Nephron (organoid): ENCODE measurements around the gene OSGEP.

ENCODE experiments used
- H3K27ac Mint-ChIP-seq, 3 experiments: 2 replicates each; pipeline ENCODE4 v1.8.0; 2020; ENCODE audit warnings: mixed read lengths in 3 of 3, mild to moderate bottlenecking in 2 of 3, moderate library complexity in 1 of 3
- H3K27me3 Mint-ChIP-seq: 2 replicates; pipeline ENCODE4 v1.8.0; 2021; ENCODE audit warnings: low read depth, mild to moderate bottlenecking, moderate library complexity, mixed read lengths
- H3K36me3 Mint-ChIP-seq: 2 replicates; pipeline ENCODE4 v1.8.0; 2020; ENCODE audit warnings: low read depth, mixed read lengths
- H3K4me1 Mint-ChIP-seq: 2 replicates; pipeline ENCODE4 v1.8.0; 2020; ENCODE audit warnings: mixed read lengths
- H3K4me3 Mint-ChIP-seq, 3 experiments: 2 replicates each; pipeline ENCODE4 v1.8.0; 2020; ENCODE audit warnings: mild to moderate bottlenecking in 3 of 3, mixed read lengths in 3 of 3, moderate library complexity in 2 of 3
- H3K9me3 Mint-ChIP-seq: 2 replicates; pipeline ENCODE4 v1.8.0; 2020; ENCODE audit warnings: mixed read lengths
- CTCF ChIP-seq, 3 experiments: fragments of 200-600 bp; sonication (generic); IDR thresholded peaks; one replicate each; pipeline ENCODE4 v1.5.0; 2021; ENCODE audit warnings: antibody characterized with exemption in 3 of 3; ENCODE audit not compliant: unreplicated experiment in 3 of 3

Gene OSGEP

GRCh38 chr14:20489093-20489994 is 34.7 kb upstream of the OSGEP start:
- Mint-ChIP-seq H3K27ac (peak overlapping the region in 2 of 3 experiments; percentile 33 to 82), H3K4me3 (no peak overlapping the region), H3K27me3 (no peaks in the 10 kb centered on the region), H3K4me1 (peaks cover 5% of the 10 kb centered on the region), H3K36me3 (no peaks in the 10 kb centered on the region), H3K9me3 (no peaks in the 10 kb centered on the region)
- TF ChIP-seq CTCF (IDR thresholded peaks at IDR 0.05; ENCODE audit: unreplicated experiment in 3 of 3): no peak

- Mint-ChIP-seq H3K27ac (no peak overlapping the region), H3K4me1 (peaks cover 5% of the 10 kb centered on the region), H3K27me3 (no peaks in the 10 kb centered on the region), H3K36me3 (no peaks in the 10 kb centered on the region), H3K4me3 (no peak overlapping the region), H3K9me3 (no peaks in the 10 kb centered on the region)
- TF ChIP-seq CTCF (IDR thresholded peaks at IDR 0.05; ENCODE audit: unreplicated experiment in 3 of 3): no peak
These were observed 32.7 kb upstream of the OSGEP start for GRCh38 chr14:20487396-20487725.

GRCh38 chr14:20486684-20487395 is 32.2 kb upstream of the OSGEP start:
- H3K27ac Mint-ChIP-seq: no peak overlapping the region
- no peak for TF ChIP-seq CTCF (IDR thresholded peaks at IDR 0.05; ENCODE audit: unreplicated experiment in 3 of 3)
- no peaks in the 10 kb centered on the region for H3K9me3 Mint-ChIP-seq
- no peak overlapping the region for H3K4me3 Mint-ChIP-seq
- H3K36me3 Mint-ChIP-seq: no peaks in the 10 kb centered on the region
- H3K4me1 Mint-ChIP-seq: peaks cover 5% of the 10 kb centered on the region
- H3K27me3 Mint-ChIP-seq: no peaks in the 10 kb centered on the region

GRCh38 chr14:20485900-20486299 is 31.3 kb upstream of the OSGEP start:
- Mint-ChIP-seq H3K36me3 (no peaks in the 10 kb centered on the region), H3K27me3 (no peaks in the 10 kb centered on the region), H3K9me3 (no peaks in the 10 kb centered on the region), H3K4me1 (peaks cover 5% of the 10 kb centered on the region), H3K27ac (no peak overlapping the region), H3K4me3 (no peak overlapping the region)
- no peak for TF ChIP-seq CTCF (IDR thresholded peaks at IDR 0.05; ENCODE audit: unreplicated experiment in 3 of 3)

- Mint-ChIP-seq H3K4me1 (no peaks in the 10 kb centered on the region), H3K27me3 (no peaks in the 10 kb centered on the region), H3K36me3 (peaks cover 3% of the 10 kb centered on the region), H3K27ac (no peak overlapping the region), H3K9me3 (no peaks in the 10 kb centered on the region), H3K4me3 (no peak overlapping the region)
- no peak for TF ChIP-seq CTCF (IDR thresholded peaks at IDR 0.05; ENCODE audit: unreplicated experiment in 3 of 3)
These were observed 27.8 kb upstream of the OSGEP start for GRCh38 chr14:20482382-20482781.
